Astrocyte of the cerebellum (primary cell): ENCODE results near the gene TBX10.
"Not testable (repeated sequence)": the region's sequence is repeated elsewhere in the genome, so short reads cannot be mapped to it uniquely, and the experiment has no call there.

ENCODE experiments used
- DNase-seq: peaks from one replicate; pipeline ENCODE4 v3.0.0-alpha.2; 2011; ENCODE audit warnings: low read depth
- H3K4me3 ChIP-seq: 2 replicates; pipeline ENCODE4 v1.5.1; 2011; ENCODE audit warnings: mild to moderate bottlenecking, low read depth, low read length, moderate library complexity
- CTCF ChIP-seq: IDR thresholded peaks from 2 replicates; pipeline ENCODE4 v1.5.1; 2012; ENCODE audit warnings: low read length, low read depth, moderate library complexity, mild to moderate bottlenecking; ENCODE audit errors: missing control alignments
- in situ Hi-C: cut with HindIII; loops from 2 replicates; pipeline ENCODE4 v1.10.0; 2017; ENCODE audit warnings: low sequenced_read_pairs

Gene TBX10

DNA sequence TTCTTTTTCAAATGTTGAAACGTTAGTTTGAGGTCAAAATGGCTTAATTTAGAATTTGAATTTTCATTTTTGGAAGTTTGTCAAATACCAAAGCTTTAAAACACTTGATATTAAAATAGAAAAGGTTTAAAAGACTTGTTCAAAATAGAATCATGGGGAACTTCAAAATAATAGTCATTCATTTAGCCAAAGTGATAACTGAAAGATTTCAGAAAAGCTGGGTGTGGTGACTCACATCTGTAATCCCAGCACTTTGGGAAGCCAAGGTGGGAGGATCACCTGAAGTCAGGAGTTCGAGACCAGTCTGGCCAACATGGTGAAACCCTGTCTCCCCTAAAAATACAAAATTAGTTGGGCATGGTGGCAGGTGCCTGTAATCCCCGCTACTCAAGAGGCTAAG, 45.1 kb downstream of the TBX10 start:
- no peak for DNase-seq
- TF ChIP-seq CTCF, result no peak
- in situ Hi-C loops, result no loop called here
- no peak overlapping the region for H3K4me3 ChIP-seq

DNA sequence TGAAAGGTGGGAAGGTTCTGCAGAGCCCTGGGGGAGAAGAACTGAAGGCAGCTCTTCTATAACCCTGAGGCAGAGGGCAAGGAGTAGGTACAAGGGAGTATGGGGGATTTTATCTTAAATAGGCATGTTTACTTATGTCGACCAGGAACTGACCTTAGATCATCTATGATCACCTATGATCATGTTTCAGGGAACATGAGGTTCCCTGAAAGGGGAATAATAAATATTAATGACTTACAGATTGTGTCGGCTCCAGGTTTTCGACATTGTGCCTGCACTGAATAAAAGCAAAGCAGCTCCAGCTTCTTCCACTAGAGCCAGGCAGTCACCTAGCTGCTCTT, 46.0 kb downstream of the TBX10 start:
- TF ChIP-seq CTCF, result no peak
- no peak for DNase-seq
- in situ Hi-C loops, result no loop called here
- H3K4me3 ChIP-seq, result no peak overlapping the region

- no peak for TF ChIP-seq CTCF
- no peak for DNase-seq
- in situ Hi-C loops, result no loop called here
- H3K4me3 ChIP-seq, result no peak overlapping the region
Observed at GRCh38 chr11:67592880-67593564, 46.5 kb downstream of the TBX10 start.

- H3K4me3 ChIP-seq, in situ Hi-C loops, DNase-seq: not testable (repeated sequence)
Observed at GRCh38 chr11:67588899-67589415, 50.6 kb downstream of the TBX10 start.

GRCh38 chr11:67588136-67588503, 51.4 kb downstream of the TBX10 start:
- H3K4me3 ChIP-seq, result no peak overlapping the region
- in situ Hi-C loops, result no loop called here
- no peak for TF ChIP-seq CTCF
- DNase-seq, result no peak

GRCh38 chr11:67586568-67587250, 52.9 kb downstream of the TBX10 start:
- DNase-seq, result no peak

More at GRCh38 chr11:67586568-67587250, 52.9 kb downstream of the TBX10 start:
- no peak overlapping the region for H3K4me3 ChIP-seq
- in situ Hi-C loops, result no loop called here
- TF ChIP-seq CTCF, result no peak
